Neural progenitor cell (in vitro differentiated cells): ENCODE data around the gene SLC25A4.
"Not testable (repeated sequence)": the region's sequence is repeated elsewhere in the genome, so short reads cannot be mapped to it uniquely, and the experiment has no call there.

Experiments
- EZH2 ChIP-seq: fragments of 200-600 bp; sonication (generic); IDR thresholded peaks from 2 replicates; pipeline ENCODE4 v1.6.1; 2017; ENCODE audit warnings: antibody characterized with exemption, mild to moderate bottlenecking, moderate library complexity
- EZH2phosphoT487 ChIP-seq: fragments of 200-600 bp; sonication (generic); IDR thresholded peaks from 2 replicates; pipeline ENCODE4 v1.6.1; 2017; ENCODE audit warnings: antibody characterized with exemption
- TF ChIP-seq, protein P1 (sequence below): fragments of 200-600 bp; sonication (generic); IDR thresholded peaks from 2 replicates; pipeline ENCODE4 v1.5.1; 2017; ENCODE audit warnings: antibody characterized with exemption, mild to moderate bottlenecking

DNA sequence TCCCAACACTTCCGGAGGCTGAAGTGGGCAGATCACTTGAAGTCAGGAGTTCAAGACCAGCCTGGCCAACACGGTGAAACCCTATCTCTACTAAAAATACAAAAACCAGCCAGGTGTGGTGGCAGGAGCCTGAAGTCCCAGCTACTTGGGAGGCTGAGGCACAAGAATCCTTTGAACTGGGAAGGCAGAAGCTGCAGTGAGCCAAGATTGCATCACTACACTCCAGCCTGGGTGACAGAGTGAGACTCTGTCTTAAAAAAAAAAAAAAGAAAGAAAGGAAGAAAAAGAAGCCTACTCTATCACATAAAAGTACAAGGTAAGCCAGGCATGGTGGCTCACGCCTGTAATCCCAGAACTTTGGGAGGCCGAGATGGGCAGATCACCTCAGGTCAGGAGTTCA, 55.1 kb downstream of the SLC25A4 start:
- TF ChIP-seq, protein P1, sequence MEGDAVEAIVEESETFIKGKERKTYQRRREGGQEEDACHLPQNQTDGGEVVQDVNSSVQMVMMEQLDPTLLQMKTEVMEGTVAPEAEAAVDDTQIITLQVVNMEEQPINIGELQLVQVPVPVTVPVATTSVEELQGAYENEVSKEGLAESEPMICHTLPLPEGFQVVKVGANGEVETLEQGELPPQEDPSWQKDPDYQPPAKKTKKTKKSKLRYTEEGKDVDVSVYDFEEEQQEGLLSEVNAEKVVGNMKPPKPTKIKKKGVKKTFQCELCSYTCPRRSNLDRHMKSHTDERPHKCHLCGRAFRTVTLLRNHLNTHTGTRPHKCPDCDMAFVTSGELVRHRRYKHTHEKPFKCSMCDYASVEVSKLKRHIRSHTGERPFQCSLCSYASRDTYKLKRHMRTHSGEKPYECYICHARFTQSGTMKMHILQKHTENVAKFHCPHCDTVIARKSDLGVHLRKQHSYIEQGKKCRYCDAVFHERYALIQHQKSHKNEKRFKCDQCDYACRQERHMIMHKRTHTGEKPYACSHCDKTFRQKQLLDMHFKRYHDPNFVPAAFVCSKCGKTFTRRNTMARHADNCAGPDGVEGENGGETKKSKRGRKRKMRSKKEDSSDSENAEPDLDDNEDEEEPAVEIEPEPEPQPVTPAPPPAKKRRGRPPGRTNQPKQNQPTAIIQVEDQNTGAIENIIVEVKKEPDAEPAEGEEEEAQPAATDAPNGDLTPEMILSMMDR = not testable (repeated sequence)
- not testable (repeated sequence) for TF ChIP-seq EZH2, EZH2phosphoT487
